NCI-H446 treated with DMSO at 0.1 percent for 48 hours (cell line): ENCODE measurements around the gene PNPLA7.
"Not testable (repeated sequence)": the region's sequence is repeated elsewhere in the genome, so short reads cannot be mapped to it uniquely, and the experiment has no call there.

ENCODE experiments used
- DNase-seq: peaks from one replicate; lab custom pipeline; 2025; lab: John Stamatoyannopoulos, UW

The PNPLA7 gene

DNA sequence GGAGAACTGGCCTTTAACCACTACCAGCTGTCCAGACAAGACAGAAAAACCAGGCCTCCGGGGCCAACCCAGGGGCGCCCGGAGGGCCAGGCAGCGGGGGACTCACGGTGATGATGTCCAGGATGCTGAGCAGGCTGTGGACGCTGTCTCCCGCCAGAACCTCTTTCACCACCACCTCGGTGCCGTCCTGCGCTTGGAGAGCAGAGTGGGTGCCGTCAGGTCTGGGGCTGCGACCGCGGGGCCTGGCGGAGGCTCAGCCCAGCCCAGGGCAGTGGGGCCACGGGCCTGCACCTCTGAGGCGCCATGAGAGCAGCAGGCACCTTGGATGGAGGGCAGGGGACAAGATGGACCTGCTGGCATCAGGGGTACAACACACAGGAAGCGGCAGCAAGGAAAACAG, 9.7 kb downstream of the PNPLA7 start:
- no peak for DNase-seq

- DNase-seq: no peak
Observed at GRCh38 chr9:137538058-137538457, 12.1 kb downstream of the PNPLA7 start.

DNA sequence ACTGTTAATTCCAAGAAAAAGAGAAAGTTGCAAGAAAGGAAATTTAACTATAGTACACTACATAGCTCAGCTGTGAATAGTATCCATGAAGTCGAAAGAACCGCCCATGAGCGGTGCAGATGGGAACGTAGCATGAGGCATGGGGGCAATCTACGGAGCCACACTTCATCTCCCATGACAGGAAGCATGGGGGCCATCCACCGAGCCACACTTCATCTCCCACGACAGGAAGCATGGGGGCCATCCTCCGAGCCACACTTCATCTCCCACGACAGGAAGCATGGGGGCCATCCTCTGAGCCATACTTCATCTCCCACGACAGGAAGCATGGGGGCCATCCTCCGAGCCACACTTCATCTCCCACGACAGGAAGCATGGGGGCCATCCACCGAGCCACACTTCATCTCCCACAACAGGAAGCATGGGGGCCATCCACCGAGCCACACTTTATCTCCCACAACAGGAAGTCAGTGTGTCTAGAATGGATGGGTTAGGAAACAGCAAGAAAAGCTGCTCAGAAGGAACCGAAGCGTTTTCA, 13.5 kb downstream of the PNPLA7 start:
- DNase-seq: not testable (repeated sequence)

DNA sequence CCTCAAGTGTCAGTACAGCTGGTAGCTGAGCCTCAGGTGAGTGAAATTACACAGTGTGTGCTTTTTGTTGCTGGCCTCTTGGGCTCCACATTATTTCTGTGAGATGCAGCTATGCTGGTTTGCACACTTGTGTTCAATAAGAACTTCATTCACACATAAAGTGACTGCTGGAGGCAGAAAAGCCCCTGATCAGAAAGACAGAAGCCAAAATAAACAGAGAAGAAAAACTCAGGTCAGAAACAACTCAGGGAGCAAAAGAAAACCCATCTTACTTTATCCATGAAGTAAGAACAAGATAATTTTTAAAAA, 15.1 kb downstream of the PNPLA7 start:
- DNase-seq: no peak

DNA sequence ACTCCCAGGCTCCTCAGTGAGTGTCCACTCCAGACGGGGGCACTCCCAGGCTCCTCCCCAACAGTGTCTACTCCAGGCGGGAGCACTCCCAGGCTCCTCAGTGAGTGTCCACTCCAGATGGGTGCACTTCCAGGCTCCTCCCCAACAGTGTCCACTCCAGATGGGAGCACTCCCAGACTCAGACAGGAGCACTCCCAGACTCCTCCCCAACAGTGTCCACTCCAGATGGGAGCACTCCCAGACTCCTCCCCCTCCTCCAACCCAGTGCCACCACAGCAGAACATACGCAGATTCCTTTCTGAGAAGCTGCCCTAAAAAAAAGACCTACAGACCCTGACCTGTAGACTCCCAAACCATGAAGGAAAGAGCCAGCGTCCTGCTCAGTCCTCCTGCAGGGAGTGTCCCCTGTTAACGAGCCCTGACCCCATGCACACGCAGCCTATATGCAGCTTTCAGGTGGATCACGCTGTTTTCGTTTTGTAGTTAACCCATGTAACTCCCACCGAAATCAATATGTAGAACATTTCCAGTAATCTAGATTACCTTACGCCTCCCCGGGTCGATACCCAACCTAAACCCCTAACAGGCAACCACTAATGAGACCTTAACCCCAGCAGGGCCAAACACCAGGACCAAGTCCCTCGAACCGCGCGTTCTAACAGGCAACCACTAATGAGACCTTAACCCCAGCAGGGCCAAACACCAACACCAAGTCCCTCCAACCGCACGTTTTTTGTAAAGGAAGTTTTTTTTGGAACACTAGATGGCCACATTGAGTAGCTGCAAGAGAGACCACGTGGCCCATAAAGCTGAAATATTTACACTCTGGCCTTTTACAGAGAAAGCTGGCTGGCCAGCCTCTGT, 15.7 kb downstream of the PNPLA7 start:
- peak; percentile 20 for DNase-seq

DNA sequence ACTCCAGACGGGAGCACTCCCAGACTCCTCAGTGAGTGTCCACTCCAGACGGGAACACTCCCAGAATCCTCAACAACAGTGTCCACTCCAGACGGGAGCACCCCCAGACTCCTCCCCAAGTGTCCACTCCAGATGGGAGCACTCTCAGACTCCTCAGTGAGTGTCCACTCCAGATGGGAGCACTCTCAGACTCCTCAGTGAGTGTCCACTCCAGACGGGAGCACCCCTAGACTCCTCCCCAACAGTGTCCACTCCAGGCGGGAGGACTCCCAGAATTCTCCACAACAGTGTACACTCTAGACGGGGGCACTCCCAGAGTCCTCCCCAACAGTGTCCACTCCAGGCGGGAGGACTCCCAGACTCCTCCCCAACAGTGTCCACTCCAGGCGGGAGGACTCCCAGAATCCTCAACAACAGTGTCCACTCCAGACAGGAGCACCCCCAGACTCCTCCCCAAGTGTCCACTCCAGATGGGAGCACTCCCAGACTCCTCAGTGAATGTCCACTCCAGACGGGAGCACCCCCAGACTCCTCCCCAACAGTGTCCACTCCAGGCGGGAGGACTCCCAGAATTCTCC, 17.2 kb downstream of the PNPLA7 start:
- DNase-seq: not testable (repeated sequence)

DNA sequence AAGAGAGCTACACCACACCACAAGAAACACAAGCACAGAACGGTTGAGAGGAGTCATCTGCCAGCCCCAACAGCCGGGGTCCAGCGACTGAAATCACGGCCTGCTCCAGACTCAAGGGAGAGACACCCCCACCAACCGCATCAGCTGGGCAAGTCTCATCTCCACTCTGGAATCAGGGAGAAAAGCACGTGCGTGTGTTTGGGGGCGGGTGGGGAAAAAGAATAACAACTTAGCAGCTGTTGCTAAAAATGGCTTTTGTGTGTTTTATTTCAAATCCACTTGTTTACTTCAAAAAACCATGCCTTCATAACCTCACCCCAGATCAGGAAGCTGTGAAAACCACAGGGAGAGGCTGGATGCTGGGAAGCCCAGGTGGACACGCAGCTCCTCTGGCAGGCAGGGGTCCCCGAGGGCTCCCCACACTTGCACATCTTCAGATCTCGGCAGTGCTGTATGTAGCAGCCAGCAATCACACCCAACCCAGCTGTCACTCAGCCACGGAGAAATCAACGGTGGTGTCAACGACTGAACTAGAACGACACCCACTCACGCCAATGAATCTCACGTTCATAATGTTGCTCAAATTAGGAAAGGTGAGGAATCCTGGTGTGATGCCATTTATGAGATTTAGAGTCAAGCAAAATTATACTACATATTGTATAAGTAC, 19.0 kb downstream of the PNPLA7 start:
- no peak for DNase-seq

DNA sequence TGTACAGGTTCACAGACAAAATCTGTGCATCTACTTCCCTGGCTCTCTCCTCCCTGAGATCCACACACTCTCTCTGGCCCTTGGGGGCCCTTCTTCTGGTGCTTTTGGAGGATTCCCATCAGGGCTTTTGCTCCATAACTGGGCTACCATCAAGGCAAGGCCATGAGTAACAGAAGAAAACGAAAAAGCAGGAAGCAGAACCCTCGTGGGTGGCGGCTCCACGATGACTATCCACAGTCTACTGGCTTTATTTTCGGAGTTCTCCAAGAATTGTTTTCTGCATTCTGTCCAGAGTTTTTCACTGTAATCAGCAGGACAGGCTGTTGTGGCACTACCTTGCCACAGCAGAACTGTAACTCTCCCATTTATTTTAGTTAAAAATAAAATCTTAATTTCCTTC, 19.9 kb downstream of the PNPLA7 start:
- no peak for DNase-seq

DNA sequence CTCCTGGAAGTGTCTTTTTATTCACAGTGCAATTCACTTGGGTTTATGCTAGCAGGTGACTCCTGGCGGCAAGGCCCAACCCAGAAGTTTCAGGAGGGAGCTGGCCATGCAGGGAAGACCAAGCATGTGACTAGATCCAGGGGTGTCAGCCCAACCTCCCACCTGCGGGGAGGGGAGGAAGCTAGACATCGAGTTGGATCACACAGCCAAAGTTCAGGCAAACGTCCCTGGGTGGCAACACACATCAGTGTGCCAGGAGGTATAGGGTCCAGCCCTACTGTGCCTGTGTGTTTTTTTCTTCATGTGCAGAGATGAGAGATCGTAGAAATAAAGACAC, 25.3 kb downstream of the PNPLA7 start:
- DNase-seq: no peak

DNA sequence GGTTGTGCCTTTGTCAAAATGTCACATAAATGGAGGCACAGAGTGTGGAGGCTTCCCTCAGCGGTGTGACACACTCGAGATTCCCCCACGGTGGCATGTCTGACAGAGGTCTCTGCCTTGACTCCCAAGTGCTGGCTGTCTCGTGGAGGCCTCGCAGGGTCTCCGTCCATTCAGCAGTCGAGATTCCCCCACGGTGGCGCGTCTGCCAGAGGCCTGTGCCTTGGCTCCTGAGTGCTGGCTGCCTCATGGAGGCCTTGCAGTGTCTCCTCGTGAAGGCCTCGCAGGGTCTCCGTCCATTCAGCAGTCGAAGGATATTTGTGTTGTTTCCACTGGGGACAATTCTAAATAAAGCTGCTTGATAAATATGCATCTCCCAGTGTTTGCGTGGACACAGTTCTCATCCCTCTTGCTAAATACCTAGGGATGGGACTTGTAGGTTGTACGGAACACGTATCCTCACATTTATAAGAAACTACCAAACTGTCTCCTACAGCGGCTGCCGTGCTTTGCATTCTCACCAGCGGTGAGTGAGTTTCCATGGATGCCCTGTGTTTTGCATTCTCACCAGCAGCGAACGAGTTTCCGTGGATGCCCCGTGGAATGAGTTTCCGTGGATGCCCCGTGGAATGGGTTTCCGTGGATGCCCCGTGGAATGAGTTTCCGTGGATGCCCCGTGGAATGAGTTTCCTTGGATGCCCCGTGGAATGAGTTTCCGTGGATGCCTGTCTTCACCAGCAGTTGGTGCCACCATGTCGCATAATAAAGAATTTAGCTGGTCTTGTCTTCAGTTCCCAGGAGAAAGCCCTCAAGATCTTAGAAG, 25.8 kb downstream of the PNPLA7 start:
- no peak for DNase-seq

DNA sequence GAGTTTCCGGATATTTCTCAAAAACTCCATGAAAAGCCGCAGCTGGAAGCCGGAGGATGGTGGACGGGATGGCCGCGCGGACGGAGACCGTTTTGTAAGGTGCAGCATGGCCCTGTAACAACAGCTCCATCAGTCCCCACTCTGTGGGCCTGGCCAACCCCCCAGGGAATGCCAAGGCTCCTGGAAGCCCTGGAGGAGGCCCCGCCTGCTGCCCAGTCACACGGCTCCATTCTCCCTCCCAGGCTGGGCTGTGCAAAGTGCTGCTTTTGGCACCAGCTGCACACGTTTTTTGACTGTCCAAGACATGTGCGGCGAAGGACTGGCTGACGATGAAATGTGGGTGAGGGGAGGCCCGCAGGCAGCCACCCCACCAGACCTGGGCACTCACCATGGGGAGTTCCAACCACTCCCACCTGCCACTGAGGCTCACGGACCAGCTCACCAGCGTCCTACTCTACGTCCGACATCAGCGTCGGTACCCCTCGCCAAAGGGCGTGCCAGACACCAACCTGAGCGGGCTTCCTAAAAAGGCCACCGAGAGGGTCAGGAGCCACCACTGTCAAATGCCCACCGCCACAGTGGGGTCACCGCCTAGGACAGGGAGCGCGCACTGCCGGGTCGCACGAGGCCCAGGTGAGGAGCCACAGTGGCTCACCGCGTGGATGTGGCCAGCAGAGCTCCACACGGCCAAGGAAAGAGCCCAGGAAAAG, 27.3 kb downstream of the PNPLA7 start:
- DNase-seq: no peak

DNA sequence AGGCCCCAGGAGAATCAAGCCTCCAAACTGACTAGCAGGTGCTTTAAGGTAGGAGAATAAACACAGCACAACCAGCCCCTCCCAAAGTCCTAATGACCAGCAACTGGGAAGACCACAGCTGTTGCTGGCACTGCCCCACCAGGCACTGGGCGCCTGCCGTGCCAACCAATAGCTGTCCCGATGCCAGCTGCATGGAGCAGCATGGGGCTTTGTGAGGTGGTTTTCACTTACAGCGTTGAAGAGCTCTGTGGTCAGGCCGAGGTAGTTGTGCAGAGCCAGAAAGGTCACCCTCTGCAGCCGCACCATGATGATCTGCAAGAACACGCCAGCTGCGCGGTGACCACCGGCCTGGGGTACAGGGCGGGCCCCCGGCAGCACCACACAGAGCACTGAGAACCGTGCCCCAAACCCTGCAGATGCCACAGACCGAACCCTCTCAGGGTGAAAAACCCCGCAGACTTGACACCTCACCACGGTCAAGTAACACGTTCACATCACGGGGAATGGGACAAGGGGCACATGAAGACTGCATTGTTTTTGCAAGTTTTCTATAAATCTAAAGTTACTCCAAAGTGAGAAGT, 28.7 kb downstream of the PNPLA7 start:
- no peak for DNase-seq

DNA sequence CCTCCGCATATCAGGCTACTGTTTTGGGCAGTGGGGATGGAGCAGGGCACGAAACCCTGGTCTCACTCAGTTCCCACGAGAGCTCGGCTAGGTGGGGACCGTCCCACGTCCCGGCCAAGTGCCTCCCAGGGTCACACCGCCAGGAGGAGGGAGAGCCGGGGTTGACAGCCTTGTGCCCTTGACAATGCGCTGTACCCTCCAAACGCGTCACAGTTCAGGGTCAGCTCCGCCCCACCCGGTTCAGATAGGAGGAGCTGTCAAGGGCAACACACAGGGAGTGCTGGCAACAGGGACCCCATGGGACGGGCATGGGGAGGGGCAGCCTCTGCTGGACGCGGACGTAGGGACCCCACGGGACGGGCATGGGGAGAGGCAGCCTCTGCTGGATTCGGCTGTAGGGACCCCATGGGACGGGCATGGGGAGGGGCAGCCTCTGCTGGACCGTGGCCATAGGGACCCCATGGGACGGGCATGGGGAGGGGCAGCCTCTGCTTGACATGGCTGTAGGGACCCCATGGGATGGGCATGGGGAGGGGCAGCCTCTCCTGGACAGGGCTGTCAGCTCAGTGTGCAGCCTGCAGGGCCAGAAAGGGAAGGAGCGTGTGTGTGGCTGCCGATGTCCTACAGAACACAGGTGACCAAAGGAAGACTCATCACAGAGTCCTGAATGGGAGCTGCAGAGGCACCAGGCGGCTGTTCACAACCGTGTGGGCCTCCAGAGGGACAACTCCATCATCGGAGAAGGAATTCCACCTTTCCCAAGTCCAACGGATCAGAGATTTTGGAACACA, 29.4 kb downstream of the PNPLA7 start:
- DNase-seq: no peak

DNA sequence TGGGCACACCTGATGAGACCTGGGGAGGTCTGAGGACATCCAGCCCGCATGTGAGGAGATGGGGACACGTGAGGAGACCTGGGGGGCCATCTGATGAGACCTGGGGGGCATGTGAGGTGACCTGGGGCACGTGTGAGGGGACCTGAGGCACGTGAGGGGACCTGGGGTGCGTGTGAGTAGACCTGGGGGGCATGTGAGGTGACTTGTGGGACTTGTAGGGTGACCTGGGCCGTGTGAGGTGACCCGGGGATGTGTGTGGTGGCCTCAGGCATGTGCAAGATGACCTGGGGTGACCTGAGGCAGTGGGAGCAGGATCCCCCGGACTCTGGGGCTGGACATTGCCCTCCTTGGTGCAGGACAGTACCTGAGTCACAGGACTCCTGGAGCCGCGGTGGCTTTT, 30.6 kb downstream of the PNPLA7 start:
- DNase-seq: no peak

GRCh38 chr9:137518661-137519459, 31.3 kb downstream of the PNPLA7 start:
- DNase-seq: not testable (repeated sequence)

DNA sequence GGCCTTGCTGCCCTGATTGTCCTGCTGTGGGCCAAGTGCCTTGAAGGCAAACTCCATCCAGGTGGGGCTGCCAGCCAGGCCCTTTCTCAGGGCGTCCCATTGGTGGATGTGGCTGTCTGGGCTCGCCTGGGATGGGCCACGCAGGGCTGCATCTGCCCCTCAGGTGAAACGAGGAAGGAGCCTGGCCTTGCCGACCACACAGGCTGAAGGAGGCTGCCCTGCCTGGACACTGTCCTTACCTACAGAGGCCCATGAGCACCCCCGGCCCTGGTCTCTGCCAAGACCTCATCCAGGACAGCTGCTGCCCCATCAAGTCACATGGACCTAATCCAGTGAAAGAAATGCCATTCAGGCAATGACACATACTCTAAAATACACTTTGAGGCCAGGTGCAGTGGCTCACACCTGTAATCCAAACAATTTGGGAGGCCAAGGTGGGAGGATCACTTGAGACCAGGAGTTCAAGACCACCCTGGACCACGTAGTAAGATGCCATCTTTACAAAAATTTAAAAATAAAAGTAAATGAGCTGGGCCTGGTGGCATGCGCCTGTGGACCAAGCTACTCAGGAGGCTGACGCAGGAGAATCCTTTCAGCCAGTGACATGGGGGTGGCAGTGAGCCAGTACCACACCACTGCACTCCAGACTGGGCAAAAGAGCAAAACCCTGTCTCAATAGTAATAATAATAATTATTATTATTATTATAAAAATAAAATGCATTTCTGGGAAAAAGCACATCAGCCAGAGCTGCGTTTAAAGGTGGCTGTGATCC, 33.9 kb downstream of the PNPLA7 start:
- no peak for DNase-seq

DNA sequence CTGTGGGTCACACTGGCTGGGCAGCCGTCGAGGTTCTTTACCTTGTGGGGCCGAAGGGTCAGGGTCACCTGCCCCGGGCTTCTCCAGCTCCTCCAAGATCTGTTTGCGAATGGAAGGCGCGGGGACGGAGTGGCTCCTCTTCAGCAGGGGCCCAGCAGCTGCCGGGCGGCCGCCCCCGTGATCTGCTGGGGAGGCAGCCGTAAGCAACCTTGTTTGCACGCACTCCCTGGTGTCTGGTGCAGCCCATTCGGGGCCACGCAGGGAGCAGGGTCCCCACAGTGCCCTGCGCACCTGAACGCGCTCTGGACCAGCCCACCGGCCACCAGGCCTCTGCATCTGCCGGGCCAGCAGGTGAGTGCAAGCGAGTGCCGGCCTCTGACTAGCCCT, 34.9 kb downstream of the PNPLA7 start:
- DNase-seq: no peak

DNA sequence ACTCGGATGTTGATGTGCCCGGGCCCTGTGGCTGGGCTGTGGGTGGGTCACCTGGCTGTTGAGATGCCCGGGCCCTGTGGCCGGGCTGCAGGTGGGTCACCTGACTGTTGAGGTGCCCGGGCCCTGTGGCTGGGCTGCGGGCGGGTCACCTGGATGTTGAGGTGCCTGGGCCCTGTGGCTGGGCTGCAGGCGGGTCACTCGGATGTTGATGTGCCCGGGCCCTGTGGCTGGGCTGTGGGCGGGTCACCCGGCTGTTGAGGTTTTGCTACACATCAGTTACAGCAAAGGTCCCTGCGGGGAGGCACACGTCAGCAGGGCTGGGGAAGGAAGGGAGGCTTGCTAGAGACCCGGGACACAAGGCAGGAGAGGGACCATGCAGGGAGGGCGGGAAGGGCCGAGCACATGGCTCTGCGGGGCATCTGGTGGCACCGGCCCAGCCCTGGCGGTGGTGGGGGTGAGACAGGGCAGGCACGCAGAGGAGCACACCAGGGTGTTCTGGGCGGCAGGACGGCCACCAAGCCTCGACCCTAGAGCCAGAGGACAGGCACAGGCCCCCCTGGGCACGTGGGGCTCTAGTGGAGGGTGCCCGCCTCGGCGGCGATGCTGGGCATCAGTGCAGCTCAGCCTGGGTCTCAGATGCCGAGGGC, 35.4 kb downstream of the PNPLA7 start:
- DNase-seq: no peak
